Glutamatergic neuron (in vitro differentiated cells): ENCODE data around the gene DCLK1. TPM values are rescaled to one million over a fixed set of nuclear protein-coding genes. Genes with fewer than 3 reads are reported as not detected.

ENCODE experiments used
- DNase-seq: peaks from one replicate; pipeline ENCODE4 v3.0.0; 2022
- H3K27ac Mint-ChIP-seq: one replicate; pipeline ENCODE4 v1.8.0; 2020; ENCODE audit warnings: mild to moderate bottlenecking, mixed read lengths, inconsistent platforms; ENCODE audit not compliant: unreplicated experiment
- H3K27me3 Mint-ChIP-seq: one replicate; pipeline ENCODE4 v1.8.0; 2020; ENCODE audit warnings: mild to moderate bottlenecking, moderate library complexity, mixed read lengths, inconsistent platforms; ENCODE audit not compliant: unreplicated experiment
- H3K36me3 Mint-ChIP-seq: one replicate; pipeline ENCODE4 v1.8.0; 2020; ENCODE audit warnings: mild to moderate bottlenecking, mixed read lengths, inconsistent platforms; ENCODE audit not compliant: unreplicated experiment
- H3K4me1 Mint-ChIP-seq: one replicate; pipeline ENCODE4 v1.8.0; 2020; ENCODE audit warnings: mild to moderate bottlenecking, low read depth, mixed read lengths, inconsistent platforms; ENCODE audit not compliant: unreplicated experiment
- H3K4me3 Mint-ChIP-seq: one replicate; pipeline ENCODE4 v1.8.0; 2020; ENCODE audit warnings: mild to moderate bottlenecking, mixed read lengths, inconsistent platforms; ENCODE audit not compliant: unreplicated experiment
- H3K9me3 Mint-ChIP-seq: one replicate; pipeline ENCODE4 v1.8.0; 2020; ENCODE audit warnings: mild to moderate bottlenecking, moderate library complexity, mixed read lengths, inconsistent platforms; ENCODE audit not compliant: unreplicated experiment
- CTCF ChIP-seq: fragments of 200-600 bp; sonication (generic); IDR thresholded peaks from one replicate; pipeline ENCODE4 v1.5.0; 2021; ENCODE audit not compliant: partially characterized antibody, unreplicated experiment
- total RNA-seq: library from RNA; stranded (reverse); fragmentation: NEBNext Ultra II Directional; extraction: Animal tissue kit (Norgen Biotek cat#: 25700); gene quantifications from one replicate; pipeline ENCODE4 v1.2.1, GENCODE V29; 2021; ENCODE audit not compliant: unreplicated experiment

The DCLK1 gene
- total RNA-seq, 1 donor from 2014 or later = 63.9 TPM

DNA sequence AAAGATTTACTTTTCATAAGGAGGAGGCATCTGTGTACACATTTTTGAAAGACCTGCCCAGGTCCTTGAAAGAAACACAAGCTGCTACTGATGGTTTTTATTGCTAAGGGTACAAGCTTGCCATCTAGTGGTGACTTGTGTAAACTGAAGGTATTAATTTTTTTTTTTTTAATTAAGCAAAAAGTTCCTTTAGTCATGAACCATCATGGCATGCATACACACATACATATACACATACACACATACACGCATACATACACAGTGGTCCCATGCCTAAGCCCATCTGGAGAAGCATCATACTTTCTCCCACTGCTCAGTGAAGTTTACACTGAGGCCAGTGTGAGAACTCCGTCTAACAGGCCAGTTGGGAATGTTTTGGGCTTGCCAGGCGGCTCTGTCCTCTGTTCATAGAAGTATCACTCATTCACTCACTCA is 312.5 kb downstream of the DCLK1 start:
- no peak overlapping the region for H3K27ac Mint-ChIP-seq
- no peak overlapping the region for H3K4me3 Mint-ChIP-seq
- H3K9me3 Mint-ChIP-seq = peaks cover 6% of the 10 kb centered on the region
- peak; percentile 90 for TF ChIP-seq CTCF
- DNase-seq = no peak
- H3K4me1 Mint-ChIP-seq = peaks cover 36% of the 10 kb centered on the region
- no peaks in the 10 kb centered on the region for H3K36me3 Mint-ChIP-seq
- peaks cover 2% of the 10 kb centered on the region for H3K27me3 Mint-ChIP-seq

GRCh38 chr13:35817642-35818607 is 313.3 kb downstream of the DCLK1 start:
- Mint-ChIP-seq H3K27ac (peak overlapping the region; percentile 49), H3K4me3 (no peak overlapping the region), H3K36me3 (no peaks in the 10 kb centered on the region), H3K4me1 (peaks cover 38% of the 10 kb centered on the region), H3K27me3 (peaks cover 2% of the 10 kb centered on the region), H3K9me3 (peaks cover 2% of the 10 kb centered on the region)
- DNase-seq = no peak
- TF ChIP-seq CTCF = no peak

GRCh38 chr13:35814605-35815011 is 316.6 kb downstream of the DCLK1 start:
- no peaks in the 10 kb centered on the region for H3K27me3 Mint-ChIP-seq
- no peak for TF ChIP-seq CTCF
- H3K4me1 Mint-ChIP-seq = peaks cover 54% of the 10 kb centered on the region

DNA sequence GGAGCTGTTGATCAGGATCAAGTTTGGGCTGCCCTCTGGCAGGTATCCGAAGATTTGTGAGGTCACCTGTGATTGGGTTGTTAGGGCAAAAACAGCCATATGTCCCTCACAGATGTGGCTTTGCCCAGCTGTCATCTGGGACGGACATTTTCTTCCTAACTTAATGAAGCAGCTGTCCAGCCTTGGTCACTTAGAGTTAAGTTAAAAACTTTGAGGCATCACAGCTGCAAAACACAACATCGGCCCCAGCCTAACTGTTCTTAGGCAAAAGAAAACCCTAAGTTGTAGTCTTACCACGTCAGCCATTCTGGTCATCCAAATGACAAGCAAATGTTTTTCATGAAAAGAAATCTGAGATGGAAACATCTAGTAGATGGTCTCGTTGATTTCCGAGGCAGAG is 318.4 kb downstream of the DCLK1 start:
- Mint-ChIP-seq H3K4me3 (no peak overlapping the region), H3K4me1 (peaks cover 50% of the 10 kb centered on the region), H3K27me3 (peaks cover 4% of the 10 kb centered on the region), H3K27ac (no peak overlapping the region), H3K36me3 (peaks cover under 1% of the 10 kb centered on the region), H3K9me3 (peaks cover 7% of the 10 kb centered on the region)
- no peak for TF ChIP-seq CTCF
- DNase-seq = no peak

More at GRCh38 chr13:35814605-35815011, 316.6 kb downstream of the DCLK1 start:
- peak overlapping the region; percentile 41 for H3K27ac Mint-ChIP-seq
- no peak overlapping the region for H3K4me3 Mint-ChIP-seq
- H3K36me3 Mint-ChIP-seq = no peaks in the 10 kb centered on the region
- no peak for DNase-seq
- H3K9me3 Mint-ChIP-seq = peaks cover 7% of the 10 kb centered on the region

DNA sequence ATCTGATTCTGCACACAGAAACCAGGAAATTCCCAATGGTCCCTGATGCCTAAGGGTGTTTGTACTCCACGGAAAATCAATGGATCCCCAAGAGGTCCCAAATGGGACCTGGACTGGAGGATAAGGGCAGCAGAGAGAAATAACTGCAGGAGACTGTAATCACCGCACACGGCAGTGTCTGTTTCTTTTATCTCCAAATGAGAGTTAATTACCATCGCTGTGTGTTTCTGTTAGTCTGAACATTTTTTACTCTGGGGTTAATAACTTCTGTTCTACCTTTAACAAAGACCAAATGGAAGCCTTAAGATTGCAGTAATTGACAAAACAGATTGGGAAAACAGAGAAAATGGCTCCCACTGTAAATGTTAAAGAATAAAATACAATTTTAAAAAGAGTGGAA is 320.9 kb downstream of the DCLK1 start:
- no peak overlapping the region for H3K27ac Mint-ChIP-seq
- H3K36me3 Mint-ChIP-seq = peaks cover 6% of the 10 kb centered on the region
- TF ChIP-seq CTCF = no peak
- peaks cover 6% of the 10 kb centered on the region for H3K27me3 Mint-ChIP-seq
- peak overlapping the region; percentile 27 for H3K4me3 Mint-ChIP-seq
- DNase-seq = no peak
- peaks cover 40% of the 10 kb centered on the region for H3K4me1 Mint-ChIP-seq
- H3K9me3 Mint-ChIP-seq = peaks cover 7% of the 10 kb centered on the region
